Tongue (tissue), 2 donors: Measurements from ENCODE around the gene SLC4A7. TPM values are rescaled to one million over a fixed set of nuclear protein-coding genes. Genes with fewer than 3 reads are reported as not detected.
"Not testable (repeated sequence)": the region's sequence is repeated elsewhere in the genome, so short reads cannot be mapped to it uniquely, and the experiment has no call there.

ENCODE experiments used
- DNase-seq: peaks from one replicate; pipeline ENCODE4 v3.0.0-alpha.2; 2015
- total RNA-seq: library from RNA; depleted of rRNA; stranded (reverse); fragments of >200 nt; gene quantifications from one replicate; pipeline ENCODE4 v1.2.3, GENCODE V29; 2014

The SLC4A7 gene
- total RNA-seq, 1 donor from 2014 or later = 71.5 TPM

GRCh38 chr3:27360113-27361078 is 123.8 kb downstream of the SLC4A7 start:
- DNase-seq = no peak

- DNase-seq = no peak
Observed at GRCh38 chr3:27358372-27358771, 125.8 kb downstream of the SLC4A7 start.

GRCh38 chr3:27357665-27358258 is 126.4 kb downstream of the SLC4A7 start:
- peak; percentile 53 for DNase-seq

- no peak for DNase-seq
Observed at GRCh38 chr3:27356976-27357375, 127.2 kb downstream of the SLC4A7 start.

- DNase-seq = no peak
Observed at GRCh38 chr3:27354588-27355203, 129.5 kb downstream of the SLC4A7 start.

GRCh38 chr3:27354161-27354560 is 130.0 kb downstream of the SLC4A7 start:
- no peak for DNase-seq

GRCh38 chr3:27353221-27353620 is 131.0 kb downstream of the SLC4A7 start:
- no peak for DNase-seq

GRCh38 chr3:27352047-27352446 is 132.1 kb downstream of the SLC4A7 start:
- DNase-seq = no peak

GRCh38 chr3:27349832-27350231 is 134.4 kb downstream of the SLC4A7 start:
- DNase-seq = no peak

GRCh38 chr3:27345959-27346865 is 138.0 kb downstream of the SLC4A7 start:
- no peak for DNase-seq

- no peak for DNase-seq
Observed at GRCh38 chr3:27345493-27345892, 138.7 kb downstream of the SLC4A7 start.

GRCh38 chr3:27345045-27345444 is 139.1 kb downstream of the SLC4A7 start:
- no peak for DNase-seq

GRCh38 chr3:27344192-27344591 is 140.0 kb downstream of the SLC4A7 start:
- DNase-seq = no peak

GRCh38 chr3:27342267-27342666 is 141.9 kb downstream of the SLC4A7 start:
- DNase-seq = no peak

- no peak for DNase-seq
Observed at GRCh38 chr3:27340534-27340933, 143.7 kb downstream of the SLC4A7 start.

GRCh38 chr3:27335571-27335970 is 148.6 kb downstream of the SLC4A7 start:
- no peak for DNase-seq

- DNase-seq = no peak
Observed at GRCh38 chr3:27333843-27334242, 150.3 kb downstream of the SLC4A7 start.

GRCh38 chr3:27328982-27329762 is 155.0 kb downstream of the SLC4A7 start:
- not testable (repeated sequence) for DNase-seq

- peak; percentile 77 for DNase-seq
Observed at GRCh38 chr3:27326629-27327545, 157.3 kb downstream of the SLC4A7 start.

GRCh38 chr3:27326202-27326601 is 158.0 kb downstream of the SLC4A7 start:
- no peak for DNase-seq
